Activated B cell treated with CpG ODN at 0.5 μM for 24 hours (primary cell): ENCODE measurements around the gene FOSL1. TPM values are rescaled to one million over a fixed set of nuclear protein-coding genes. Genes with fewer than 3 reads are reported as not detected.
"Not testable (repeated sequence)": the region's sequence is repeated elsewhere in the genome, so short reads cannot be mapped to it uniquely, and the experiment has no call there.

Experiments used
- ATAC-seq: fragments of 200-7000 bp; cut with Tn5 transposase; one replicate; pipeline ENCODE4 v1.10.0; 2021; ENCODE audit warnings: low read depth, mild to moderate bottlenecking, moderate library complexity
- CTCF ChIA-PET: fragments of 350-600 bp; sonication (Branson Sonifier 250); formaldehyde crosslinking; loops from one replicate; lab custom pipeline; 2021; ENCODE audit warnings: antibody characterized with exemption; lab: Charles Lee
- POLR2A ChIA-PET: fragments of 350-600 bp; sonication (Branson Sonifier 250); formaldehyde crosslinking; loops from one replicate; lab custom pipeline; 2021; ENCODE audit warnings: antibody characterized with exemption; lab: Charles Lee
- DNase-seq: peaks from one replicate; pipeline ENCODE4 v3.0.0; 2022
- H3K27ac Mint-ChIP-seq: one replicate; pipeline ENCODE4 v1.8.0; 2020; ENCODE audit warnings: mixed read lengths
- H3K27me3 Mint-ChIP-seq: one replicate; pipeline ENCODE4 v1.8.0; 2021; ENCODE audit warnings: mixed read lengths
- H3K36me3 Mint-ChIP-seq: one replicate; pipeline ENCODE4 v1.8.0; 2021; ENCODE audit warnings: low read depth, mixed read lengths
- H3K4me1 Mint-ChIP-seq: one replicate; pipeline ENCODE4 v1.8.0; 2021; ENCODE audit warnings: mixed read lengths
- H3K4me3 Mint-ChIP-seq: one replicate; pipeline ENCODE4 v1.8.0; 2020; ENCODE audit warnings: mild to moderate bottlenecking, mixed read lengths
- H3K9me3 Mint-ChIP-seq: one replicate; pipeline ENCODE4 v1.8.0; 2020; ENCODE audit warnings: mixed read lengths
- intact Hi-C: fragments of 100-400 bp; cut with micrococcal nuclease; formaldehyde crosslinking; loops from one replicate; pipeline ENCODE4 v1.15.1; 2024
- total RNA-seq: library from RNA; stranded (reverse); gene quantifications from 2 replicates; pipeline ENCODE4 v1.2.3, GENCODE V29; 2022
- TF ChIP-seq, protein P1 (sequence below): fragments of 200-600 bp; IDR thresholded peaks from one replicate; pipeline ENCODE4 v1.8.0; 2022; ENCODE audit warnings: antibody characterized with exemption, mild to moderate bottlenecking

The FOSL1 gene
- total RNA-seq, 1 donor from 2014 or later = 1.4 TPM

GRCh38 chr11:65896034-65896999, 3.9 kb downstream of the FOSL1 start:
- ATAC-seq (no peak), DNase-seq (no peak)
- ChIA-PET CTCF (interaction anchor here (1.2 to 2.7 kb wide), 2 partner anchors 8 to 11 kb away, joined by 3 to 10 read pairs; partner anchors contain the start of gene FIBP), POLR2A (interaction anchor here (1.7 to 2.2 kb wide), 2 partner anchors 8 to 23 kb away, joined by 5 to 17 read pairs; partner anchors contain the start of genes C11orf68, DRAP1 and FIBP)
- Mint-ChIP-seq H3K4me3 (no peak overlapping the region), H3K4me1 (peaks cover 44% of the 10 kb centered on the region), H3K27ac (peak overlapping the region; percentile 0), H3K36me3 (no peaks in the 10 kb centered on the region), H3K9me3 (no peaks in the 10 kb centered on the region), H3K27me3 (peaks cover 2% of the 10 kb centered on the region)
- intact Hi-C loops = no loop called here
- TF ChIP-seq, protein P1, sequence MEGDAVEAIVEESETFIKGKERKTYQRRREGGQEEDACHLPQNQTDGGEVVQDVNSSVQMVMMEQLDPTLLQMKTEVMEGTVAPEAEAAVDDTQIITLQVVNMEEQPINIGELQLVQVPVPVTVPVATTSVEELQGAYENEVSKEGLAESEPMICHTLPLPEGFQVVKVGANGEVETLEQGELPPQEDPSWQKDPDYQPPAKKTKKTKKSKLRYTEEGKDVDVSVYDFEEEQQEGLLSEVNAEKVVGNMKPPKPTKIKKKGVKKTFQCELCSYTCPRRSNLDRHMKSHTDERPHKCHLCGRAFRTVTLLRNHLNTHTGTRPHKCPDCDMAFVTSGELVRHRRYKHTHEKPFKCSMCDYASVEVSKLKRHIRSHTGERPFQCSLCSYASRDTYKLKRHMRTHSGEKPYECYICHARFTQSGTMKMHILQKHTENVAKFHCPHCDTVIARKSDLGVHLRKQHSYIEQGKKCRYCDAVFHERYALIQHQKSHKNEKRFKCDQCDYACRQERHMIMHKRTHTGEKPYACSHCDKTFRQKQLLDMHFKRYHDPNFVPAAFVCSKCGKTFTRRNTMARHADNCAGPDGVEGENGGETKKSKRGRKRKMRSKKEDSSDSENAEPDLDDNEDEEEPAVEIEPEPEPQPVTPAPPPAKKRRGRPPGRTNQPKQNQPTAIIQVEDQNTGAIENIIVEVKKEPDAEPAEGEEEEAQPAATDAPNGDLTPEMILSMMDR = no peak

DNA sequence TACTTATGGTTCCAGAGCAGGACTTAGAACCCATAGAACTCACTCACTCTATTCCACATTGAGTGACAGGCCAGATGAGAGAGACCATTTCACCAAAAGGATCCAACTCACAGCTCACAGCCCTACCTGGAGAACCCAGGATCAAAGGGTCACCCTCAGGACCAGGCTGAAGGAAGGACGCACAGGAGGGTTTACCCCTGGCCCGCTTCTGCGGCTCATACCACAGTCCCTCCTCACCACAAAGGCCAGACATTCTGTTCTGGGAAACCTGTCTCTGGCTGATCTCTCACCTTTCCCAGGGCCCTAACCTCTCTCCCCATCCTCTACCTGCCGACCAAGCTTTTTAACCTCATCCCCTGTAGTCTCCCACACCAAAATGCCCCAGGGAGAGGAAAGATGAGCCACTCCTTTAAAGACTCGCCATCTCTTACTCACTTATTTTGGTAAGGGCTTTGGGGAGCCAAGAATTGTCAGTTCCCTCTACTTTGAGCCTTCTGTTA, 4.7 kb downstream of the FOSL1 start:
- CTCF ChIA-PET = interaction anchor here (1.2 kb wide), 1 partner anchor 7 kb away, joined by 3 read pairs; the partner anchor contains the start of gene FIBP
- POLR2A ChIA-PET = interaction anchor here (0.7 to 2.9 kb wide), 6 partner anchors 7 to 32 kb away, joined by 4 to 17 read pairs (median 5); partner anchors contain the start of genes C11orf68, DRAP1 and FIBP

DNA sequence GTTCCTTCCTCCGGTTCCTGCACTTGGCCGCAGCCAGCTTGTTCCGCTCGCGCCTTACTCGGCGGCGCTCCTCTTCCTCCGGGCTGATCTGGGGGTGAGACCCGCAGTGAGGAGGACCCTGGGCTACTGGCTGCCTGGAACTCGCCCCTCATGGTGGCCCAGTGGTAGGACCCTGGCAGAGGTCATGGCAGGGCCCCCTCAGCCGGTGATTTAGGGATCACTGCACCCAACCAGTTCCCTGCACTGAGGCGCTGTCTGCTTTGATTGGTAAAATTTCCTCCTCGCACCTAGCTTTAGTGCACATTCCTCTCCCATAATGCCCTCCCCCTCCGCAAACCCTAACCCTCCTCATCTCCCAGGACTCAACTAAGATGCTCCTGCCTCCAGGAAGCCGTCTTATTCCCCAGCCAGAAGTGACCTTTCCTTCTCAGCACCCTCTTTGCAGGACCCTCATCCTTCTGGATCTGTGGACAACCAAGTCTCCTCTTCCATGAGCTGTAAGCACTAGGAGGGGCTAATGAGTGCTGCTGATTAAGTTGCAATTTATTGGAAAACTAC, 6.1 kb downstream of the FOSL1 start:
- DNase-seq (no peak), ATAC-seq (no peak)
- Mint-ChIP-seq H3K4me3 (peak overlapping the region; percentile 78), H3K9me3 (no peaks in the 10 kb centered on the region), H3K27ac (peak overlapping the region; percentile 86), H3K36me3 (no peaks in the 10 kb centered on the region), H3K4me1 (peaks cover 46% of the 10 kb centered on the region), H3K27me3 (no peaks in the 10 kb centered on the region)
- POLR2A ChIA-PET = interaction anchor here (0.9 to 11.8 kb wide), 17 partner anchors 8 to 471 kb away, joined by 3 to 340 read pairs (median 4); partner anchors contain the start of genes C11orf68, CFL1, KAT5 and MUS81
- intact Hi-C loops = no loop called here
- CTCF ChIA-PET = interaction anchor here (0.6 to 2.7 kb wide), 2 partner anchors 9 to 35 kb away, joined by 3 to 17 read pairs; no protein-coding TSS in a partner anchor
- TF ChIP-seq, protein P1 = no peak

More for the DNA sequence above, 4.7 kb downstream of the FOSL1 start:
- intact Hi-C loops = no loop called here
- H3K9me3 Mint-ChIP-seq = no peaks in the 10 kb centered on the region
- H3K27ac Mint-ChIP-seq = no peak overlapping the region
- peaks cover 37% of the 10 kb centered on the region for H3K4me1 Mint-ChIP-seq
- H3K36me3 Mint-ChIP-seq = no peaks in the 10 kb centered on the region
- ATAC-seq = no peak
- DNase-seq = no peak
- H3K27me3 Mint-ChIP-seq = peaks cover under 1% of the 10 kb centered on the region
- TF ChIP-seq, protein P1 = no peak
- H3K4me3 Mint-ChIP-seq = no peak overlapping the region

DNA sequence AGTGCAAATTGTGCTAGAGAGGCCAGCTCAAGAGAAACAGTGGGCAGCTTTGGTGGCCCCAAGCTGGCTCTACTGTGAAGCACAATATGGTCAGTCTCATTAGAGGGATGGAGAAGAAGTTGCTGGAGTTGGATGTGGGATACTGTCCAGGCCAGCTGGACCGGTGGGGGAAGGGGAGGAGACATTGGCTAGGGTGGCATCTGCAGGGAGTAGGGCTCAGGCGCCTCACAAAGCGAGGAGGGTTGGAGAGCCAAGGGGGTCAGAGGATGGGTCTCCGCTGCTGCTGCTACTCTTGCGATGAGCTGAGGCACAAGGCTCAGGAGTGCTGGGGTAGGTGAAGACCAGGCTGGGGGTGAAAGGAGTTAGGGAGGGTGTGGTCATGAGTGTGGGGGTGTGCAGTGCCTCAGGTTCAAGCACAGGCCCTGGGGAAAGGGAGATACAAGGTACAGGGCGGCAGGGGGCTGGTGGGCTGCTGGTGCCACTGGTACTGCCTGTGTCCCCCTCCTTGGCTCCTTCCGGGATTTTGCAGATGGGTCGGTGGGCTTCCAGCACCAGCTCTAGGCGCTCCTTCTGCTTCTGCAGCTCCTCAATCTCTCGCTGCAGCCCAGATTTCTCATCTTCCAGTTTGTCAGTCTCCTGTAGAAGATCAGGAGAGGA, 7.4 kb downstream of the FOSL1 start:
- POLR2A ChIA-PET = interaction anchor here (0.6 to 11.8 kb wide), 7 partner anchors 8 to 778 kb away, joined by 4 to 340 read pairs (median 11); partner anchors contain the start of genes C11orf68, CFL1, MUS81 and SART1
- peaks cover 5% of the 10 kb centered on the region for H3K36me3 Mint-ChIP-seq
- no peaks in the 10 kb centered on the region for H3K27me3 Mint-ChIP-seq
- TF ChIP-seq, protein P1 = no peak
- CTCF ChIA-PET = interaction anchor here (1.5 to 2.7 kb wide), 2 partner anchors 8 to 33 kb away, joined by 3 to 17 read pairs; partner anchors contain the start of gene MUS81
- peak overlapping the region; percentile 86 for H3K27ac Mint-ChIP-seq
- DNase-seq (no peak), ATAC-seq (no peak)
- intact Hi-C loops = no loop called here
- no peaks in the 10 kb centered on the region for H3K9me3 Mint-ChIP-seq
- peak overlapping the region; percentile 79 for H3K4me3 Mint-ChIP-seq
- peaks cover 57% of the 10 kb centered on the region for H3K4me1 Mint-ChIP-seq

DNA sequence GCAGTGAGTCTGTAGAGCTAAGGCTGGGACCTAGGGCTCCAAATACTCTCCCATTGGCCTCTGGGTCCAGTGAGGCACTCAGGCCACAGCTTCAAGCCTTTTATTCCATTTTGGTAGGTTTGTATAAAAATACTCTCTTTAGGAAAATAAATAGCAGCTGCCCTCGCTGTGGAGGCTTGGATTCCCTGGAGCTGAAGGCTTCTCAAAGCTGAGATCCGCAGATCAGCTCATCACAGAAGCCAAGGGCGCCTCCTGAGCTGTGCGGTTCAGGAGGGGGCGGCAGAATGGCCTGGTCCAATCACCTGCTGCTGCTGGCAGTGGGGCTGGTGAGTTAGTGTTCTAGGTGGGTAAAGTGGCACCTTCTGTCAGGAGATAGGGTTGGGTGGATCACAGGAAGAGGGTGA, 8.0 kb downstream of the FOSL1 start:
- Mint-ChIP-seq H3K4me1 (peaks cover 64% of the 10 kb centered on the region), H3K4me3 (peak overlapping the region; percentile 79), H3K27ac (peak overlapping the region; percentile 86)
- H3K36me3 Mint-ChIP-seq, DNase-seq, H3K9me3 Mint-ChIP-seq, ATAC-seq, intact Hi-C loops, H3K27me3 Mint-ChIP-seq: not testable (repeated sequence)
- ChIA-PET CTCF (interaction anchor here (1.5 kb wide), 1 partner anchor 32 kb away, joined by 3 read pairs; the partner anchor contains the start of gene MUS81), POLR2A (interaction anchor here (0.6 to 11.8 kb wide), 6 partner anchors 9 to 67 kb away, joined by 3 to 340 read pairs (median 30); partner anchors contain the start of genes C11orf68, CFL1, FOSL1 and MUS81)
